Measurements from ENCODE around the gene WWOX.

The WWOX gene

DNA sequence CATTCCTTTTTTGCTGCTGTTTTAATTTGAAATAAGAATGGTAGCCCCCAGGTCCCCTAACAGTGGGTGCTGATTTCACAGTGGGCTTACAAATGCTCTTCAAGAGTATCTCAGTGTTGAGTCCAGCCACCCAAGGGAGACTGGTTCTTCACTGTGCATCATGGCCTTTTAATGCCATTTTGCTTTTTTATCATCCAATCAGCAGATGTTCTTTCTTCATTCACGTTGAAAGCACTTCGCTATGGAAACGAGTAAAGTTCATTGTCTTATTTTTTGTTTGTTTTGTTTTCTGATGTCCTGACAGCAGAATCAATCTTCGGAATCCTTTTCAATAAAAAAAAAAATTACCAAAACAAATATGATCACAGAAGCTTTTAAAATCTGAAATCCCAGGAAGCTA, 1072.0 kb downstream of the WWOX start:
- no peak for DNase-seq (ENCODE audit: low read depth, low spot score)

DNA sequence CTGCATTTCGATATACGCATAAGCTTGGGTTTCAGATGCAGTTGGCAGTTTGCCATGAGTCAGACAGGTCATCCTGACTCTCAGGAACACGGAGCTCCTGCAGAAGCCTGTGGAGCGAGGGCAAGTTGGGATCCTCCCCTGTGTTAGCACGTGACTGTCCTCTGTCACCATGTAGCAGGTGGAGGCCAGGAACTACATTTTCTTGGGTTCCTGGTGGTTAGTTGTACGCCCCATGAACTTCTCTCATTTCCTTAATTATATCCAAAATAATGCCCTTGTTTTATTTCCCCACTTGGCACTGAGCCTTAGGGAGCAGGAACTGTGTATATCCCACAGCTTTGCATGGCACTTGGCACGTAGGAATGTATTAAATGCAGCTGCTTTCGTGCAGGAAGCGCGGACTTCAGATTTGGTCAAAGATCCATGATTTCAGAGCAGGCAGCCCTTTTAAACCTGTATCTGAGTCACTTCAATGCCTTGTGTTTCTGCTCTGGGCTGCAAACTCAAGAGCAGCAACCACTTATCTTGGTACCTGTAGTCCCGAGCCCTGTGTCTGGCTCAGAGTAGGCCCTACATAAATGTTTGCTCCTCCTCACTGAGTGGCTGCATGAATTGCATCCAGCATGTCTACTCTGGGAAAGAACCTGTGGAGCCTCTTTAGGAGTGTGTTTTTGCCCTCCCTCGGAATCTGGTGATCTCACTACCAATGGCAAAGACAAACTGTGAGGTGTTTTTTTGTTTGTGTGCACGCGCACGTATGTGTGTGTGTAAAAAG, 1072.7 kb downstream of the WWOX start:
- DNase-seq (ENCODE audit: low read depth, low spot score) = no peak

DNA sequence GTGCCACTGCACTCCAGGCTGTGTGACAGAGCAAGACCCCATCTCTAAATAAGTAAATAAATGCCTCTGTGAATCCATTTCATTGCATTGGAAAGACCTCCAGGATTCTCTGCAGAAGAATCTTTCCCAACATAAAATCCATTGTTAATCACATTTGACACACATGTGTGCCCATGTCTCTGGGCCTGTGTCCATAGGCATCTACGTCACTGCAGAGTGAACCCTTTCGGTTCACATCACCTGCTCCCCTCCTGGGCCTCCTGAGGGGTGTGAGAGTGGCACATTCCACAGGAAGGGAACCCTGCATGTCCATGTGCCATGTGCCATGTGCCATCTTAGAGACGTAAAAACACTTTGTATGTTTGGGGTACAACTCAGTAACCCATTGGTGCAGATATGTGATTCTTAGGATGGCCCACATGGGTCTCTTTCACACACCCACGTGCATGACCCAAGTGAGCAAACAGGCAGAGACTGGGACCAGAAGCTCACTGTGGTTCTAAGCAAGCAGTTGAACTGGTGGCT, 1073.6 kb downstream of the WWOX start:
- no peak for DNase-seq (ENCODE audit: low read depth, low spot score)

DNA sequence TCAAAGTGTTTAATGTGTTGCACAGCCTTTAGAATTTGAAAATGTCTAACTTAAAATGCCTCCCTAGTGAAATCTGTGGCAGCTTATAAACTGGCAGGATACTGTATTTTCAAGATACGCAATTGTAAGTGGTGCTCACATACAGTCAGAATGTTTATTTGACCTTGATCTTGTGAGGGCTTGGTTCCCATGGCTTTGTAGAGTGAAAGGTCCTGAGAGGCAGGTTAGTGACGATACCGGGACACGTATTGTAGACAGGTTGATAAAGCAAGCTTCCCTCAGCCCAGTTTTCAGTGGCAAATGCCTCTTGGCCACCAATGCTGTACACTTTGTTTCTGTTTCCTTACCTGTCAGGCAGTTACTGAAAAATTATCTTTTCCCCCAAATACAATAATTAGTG, 1074.5 kb downstream of the WWOX start:
- no peak for DNase-seq (ENCODE audit: low read depth, low spot score)

DNA sequence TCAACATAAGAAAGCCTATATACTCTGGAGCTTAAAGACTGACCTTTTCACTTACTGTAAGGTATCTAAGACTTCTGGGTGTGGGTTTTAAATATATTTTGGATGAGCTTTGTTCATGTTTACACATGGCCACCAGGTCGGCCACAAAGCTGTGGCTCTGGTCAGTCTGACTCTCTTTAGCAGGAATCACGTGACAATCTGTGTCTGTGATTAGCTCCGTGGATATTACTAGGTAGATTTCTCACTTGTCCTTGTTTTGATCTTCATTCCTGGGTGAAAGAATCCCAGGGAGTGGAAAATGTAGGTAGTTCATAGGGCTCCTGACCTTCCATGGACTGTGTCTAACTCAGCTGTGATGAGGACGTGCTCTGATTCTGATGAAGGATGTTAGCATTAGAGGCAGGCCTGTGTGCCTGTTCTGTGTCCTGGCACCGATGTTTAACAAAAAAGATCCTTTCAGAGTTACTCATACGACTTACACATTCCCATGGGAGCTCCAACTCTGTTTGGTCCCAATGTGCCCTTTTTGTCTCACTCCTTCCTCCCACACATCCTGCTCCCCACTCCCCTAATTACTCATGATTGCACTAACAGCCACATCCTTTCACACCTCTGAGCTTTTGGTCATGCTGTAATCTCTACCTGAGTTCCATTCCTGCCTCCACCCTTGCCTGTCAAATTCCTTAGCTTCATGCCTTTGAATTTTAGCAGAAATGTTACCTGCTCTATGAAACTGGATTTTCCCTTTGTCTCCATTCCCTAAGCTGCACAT, 1076.0 kb downstream of the WWOX start:
- no peak for DNase-seq (ENCODE audit: low read depth, low spot score)

DNA sequence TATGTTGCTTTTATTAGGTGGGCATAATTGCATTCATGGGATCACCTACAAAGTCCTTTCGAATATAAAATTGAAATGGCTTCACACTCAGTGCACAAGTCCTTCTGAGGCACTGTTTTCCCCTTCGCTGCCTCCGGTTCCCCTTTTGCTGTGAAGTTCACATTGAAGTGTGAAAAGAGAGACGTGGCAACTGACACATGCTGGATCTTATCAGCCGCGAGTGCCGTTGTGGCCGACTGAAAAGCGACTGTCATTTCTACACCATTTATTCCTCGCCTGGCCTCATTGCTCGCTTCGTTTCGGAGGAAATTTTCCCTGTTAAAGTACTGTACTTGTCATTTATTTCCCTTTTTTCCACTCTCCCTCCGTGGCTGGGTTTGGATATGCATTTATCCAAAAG, 1077.6 kb downstream of the WWOX start:
- DNase-seq (ENCODE audit: low read depth, low spot score) = no peak

DNA sequence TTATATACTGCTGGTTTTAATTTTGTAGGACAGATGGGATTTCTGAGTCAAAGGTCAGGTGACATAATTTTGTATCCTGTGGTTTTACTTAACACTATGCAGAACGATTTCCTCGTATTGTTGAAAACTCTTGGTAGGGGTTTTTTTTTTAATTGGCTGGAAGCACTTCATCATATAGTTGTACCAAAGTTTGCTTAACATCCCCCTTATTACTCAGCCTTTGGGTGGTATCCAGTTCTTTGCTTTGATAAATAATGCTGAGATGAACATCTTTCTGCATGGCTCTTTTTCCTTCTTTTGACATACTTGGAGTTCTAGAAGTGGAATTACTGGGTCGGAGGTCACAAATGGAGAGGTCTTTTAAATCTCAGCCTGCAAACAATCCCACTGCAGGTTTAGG, 1082.0 kb downstream of the WWOX start:
- no peak for DNase-seq (ENCODE audit: low read depth, low spot score)

DNA sequence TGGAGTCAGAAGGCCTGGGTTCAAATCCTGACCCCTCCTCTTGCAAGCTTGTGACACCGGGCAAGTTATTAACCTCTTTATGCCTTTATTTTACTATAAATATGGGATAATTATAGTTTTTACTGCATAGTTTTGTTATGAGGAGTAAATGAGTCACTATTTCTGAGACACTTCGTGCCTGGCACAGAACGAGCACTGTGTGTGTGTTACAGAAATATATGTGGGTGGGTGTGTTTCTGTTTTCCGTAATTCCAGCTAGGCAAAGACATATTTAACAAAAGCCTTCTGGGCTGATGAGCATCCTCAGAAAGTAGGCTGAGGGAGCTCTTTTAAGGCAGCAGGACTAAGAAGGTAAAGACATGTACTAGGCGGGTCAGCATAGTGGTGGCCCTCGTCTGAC, 1083.2 kb downstream of the WWOX start:
- DNase-seq (ENCODE audit: low read depth, low spot score) = no peak

DNA sequence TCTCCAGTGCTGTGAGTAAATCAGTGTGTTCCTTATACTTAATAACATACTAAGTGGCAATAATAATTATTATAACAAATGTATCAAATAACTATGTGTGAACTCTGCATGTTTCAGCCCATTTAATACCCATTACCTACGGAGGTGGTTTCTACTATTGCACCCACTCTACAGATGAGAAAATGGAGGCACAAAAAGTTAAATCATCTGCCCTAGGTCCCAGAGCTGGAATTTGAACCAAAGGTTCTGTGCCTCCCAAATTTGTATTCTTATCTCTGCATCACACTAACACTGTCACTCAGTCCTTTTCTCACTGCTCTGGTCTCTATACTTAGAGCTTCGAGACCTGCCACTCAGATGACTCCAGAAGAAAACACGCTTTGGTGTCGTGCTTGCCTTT, 1084.1 kb downstream of the WWOX start:
- DNase-seq (ENCODE audit: low read depth, low spot score) = no peak

DNA sequence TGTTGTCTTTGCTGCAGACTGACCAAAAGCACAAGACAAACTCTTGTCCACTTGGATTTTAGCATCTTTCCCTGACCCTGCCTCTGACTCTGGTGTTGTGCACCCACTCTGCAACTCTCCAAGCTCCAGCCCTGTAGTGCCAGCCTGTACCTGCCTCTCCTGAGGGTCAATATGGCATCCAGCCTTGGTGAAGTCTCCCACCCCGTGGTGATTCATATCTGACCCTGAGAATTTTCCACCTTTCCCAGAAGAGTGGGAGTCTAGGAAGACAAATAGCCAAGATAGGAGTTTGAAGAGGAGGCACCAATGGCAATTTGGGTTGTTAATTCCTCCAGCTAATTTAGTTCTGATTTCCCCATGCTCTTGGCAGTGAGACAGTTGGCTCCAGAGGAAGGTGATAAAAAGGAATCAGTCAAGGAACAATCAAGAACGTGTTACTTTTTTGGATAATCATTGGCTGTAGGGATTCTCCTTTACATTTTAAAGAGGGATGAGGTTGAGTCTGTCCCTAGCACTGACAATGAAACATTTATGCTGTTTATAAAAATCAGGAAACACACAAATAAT, 1085.1 kb downstream of the WWOX start:
- DNase-seq (ENCODE audit: low read depth, low spot score) = no peak

DNA sequence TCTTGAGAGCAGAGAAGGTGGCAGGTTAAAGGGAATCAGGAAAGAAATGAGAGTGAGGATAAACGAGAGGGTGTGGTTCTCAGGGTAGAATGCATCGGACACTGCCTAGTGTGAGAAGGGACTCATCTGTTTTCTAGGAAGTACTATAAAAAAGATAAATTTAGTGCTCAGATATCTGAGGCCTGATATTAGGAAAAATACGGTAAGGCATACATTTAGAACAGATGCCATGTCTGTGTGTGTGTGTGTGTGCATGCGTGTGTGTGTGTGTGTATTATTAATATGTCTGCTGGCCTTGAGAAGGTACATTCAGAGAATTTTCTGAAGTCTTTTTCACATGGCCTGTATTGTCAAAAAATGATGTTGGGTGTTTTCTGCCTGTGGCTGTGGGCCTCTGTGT, 1086.3 kb downstream of the WWOX start:
- no peak for DNase-seq (ENCODE audit: low read depth, low spot score)

DNA sequence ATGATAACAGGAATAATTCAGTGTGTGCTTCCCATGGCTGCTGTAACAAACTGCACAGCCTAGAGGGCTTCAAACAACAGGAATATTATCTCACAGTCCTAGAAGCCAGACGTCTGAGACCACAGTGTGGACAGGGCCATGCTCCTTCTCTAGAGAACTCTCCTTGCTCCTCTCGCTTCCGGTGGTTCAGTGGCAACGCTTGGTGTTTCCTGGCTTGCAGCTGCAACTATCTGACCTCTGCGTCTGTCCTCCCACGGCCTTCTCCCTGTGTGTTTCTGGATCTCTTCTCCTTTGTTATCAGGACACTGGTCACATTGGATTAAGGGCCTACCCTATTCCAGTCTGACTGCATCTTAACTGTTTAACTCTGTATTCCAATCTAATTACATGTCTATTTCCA, 1086.7 kb downstream of the WWOX start:
- no peak for DNase-seq (ENCODE audit: low read depth, low spot score)

DNA sequence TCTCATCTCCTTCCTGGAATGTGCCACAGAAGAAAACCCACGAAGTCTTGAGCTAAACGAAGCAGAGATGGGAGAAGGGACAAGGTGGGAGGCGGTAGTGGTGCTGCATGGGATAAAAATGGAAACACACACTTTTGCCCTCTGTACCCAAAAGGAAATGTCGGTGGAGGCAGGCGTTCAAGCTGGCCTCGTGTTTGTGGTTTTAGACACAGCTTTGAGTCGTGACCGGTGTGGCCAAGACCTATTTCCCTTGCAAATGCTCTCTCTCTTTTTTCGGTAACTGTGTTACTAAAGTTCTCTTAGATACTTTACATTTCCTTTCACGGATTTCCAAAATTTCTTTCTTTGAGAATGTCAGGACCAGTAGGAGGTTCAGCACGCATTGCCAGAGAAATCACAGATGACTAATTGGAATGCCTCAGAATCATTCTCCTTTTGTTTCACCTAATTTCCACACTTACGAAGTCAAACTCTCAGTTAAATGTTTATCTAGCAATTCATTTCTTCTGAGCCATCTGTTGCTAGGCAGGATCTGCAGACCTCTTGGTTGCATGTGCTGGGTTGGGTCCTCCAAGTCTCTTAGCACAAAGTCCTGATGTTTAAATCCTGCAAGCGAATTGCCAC, 1088.8 kb downstream of the WWOX start:
- DNase-seq (ENCODE audit: low read depth, low spot score) = no peak

DNA sequence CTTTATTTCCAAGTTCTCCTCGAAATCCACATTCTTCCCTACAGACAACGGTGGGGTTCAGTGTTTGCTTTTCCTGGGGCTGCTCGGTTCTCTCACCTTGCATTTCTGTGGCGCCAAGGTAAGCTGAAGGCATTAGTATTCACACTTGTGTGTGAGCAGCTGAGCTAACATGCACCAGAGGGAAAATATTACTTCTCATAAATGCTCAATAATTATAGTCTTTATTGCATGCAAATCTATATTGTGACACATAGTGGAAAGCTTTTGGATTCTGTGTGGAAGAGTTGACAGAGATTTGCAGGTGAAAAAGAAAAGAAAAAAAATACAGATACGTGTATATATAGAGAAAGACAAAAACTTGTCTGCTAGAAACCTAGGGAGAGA, 1089.3 kb downstream of the WWOX start:
- DNase-seq (ENCODE audit: low read depth, low spot score) = no peak

DNA sequence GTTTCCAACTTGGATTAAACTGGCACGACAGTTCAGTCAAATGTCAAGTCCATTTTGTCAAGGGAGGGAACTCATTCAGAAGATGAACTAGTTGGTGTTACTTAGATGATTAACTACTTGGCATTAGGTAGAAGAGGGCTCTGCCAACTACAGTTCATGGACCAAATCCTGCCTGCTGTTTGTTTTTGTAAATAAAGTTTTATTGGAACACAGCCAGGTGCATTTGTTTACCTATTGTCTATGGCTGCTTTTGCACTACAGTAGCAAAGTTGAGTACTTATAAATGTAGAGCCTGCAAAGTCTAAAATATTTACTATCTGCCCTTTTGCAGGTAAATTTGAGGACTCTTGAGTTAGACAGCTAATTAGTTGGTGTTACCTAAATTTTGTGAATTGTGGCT, 1091.1 kb downstream of the WWOX start:
- DNase-seq (ENCODE audit: low read depth, low spot score) = no peak

DNA sequence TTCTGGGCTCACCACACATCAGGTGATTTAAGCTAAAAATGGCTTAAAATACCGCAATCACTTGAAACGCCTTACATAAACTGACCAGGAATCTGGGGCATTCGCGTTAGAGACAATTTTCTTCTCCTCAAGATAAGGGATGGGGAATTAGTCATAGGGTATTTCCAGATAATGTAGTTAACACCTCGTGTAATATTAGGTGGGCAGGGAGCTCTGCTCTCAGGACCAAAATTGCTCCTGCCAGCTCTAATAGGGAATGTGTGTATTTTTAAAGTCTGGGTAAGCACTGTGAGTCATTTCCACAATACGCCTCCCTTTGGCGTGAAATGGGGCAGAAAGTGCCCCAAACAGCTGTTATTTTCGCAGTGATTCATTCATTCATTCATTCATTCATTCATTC, 1092.5 kb downstream of the WWOX start:
- DNase-seq (ENCODE audit: low read depth, low spot score) = no peak

DNA sequence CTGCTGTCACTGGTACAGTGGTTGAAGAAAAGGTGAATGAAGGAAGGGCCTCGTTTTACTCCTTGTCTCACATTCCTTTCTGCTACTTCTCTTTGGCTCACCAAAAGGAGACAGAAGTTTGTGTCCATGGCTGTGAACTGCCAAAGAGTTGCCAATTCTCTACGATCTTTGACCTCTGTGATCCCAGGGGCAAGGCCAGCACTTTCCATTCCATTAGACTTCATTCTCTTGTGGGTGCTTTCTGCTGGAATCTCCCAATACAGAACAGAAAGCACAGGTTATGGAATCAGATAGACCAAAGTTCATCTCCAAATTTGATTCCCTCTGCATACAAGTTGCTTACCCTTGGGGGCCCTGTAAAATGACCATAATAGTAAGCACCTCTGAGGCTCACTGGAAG, 1093.5 kb downstream of the WWOX start:
- DNase-seq (ENCODE audit: low read depth, low spot score) = no peak

DNA sequence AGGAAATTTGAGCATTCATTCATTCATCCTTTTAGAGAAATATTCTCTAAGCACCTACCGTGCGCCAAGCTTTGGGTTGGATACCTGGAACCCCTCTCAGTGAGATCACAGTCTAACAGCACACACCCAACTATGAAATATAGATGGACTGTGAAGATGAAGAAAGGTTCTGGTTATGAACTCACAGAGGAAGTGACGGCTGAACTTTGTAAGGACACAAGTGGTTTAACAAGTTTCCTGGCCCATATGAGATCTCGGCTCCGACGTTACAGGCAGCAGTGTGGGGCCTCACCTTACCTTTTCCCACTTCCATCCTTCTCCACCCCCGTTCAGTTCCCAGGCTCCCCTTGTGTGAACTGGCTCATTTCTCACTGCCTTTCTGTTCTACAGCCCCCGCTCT, 1094.8 kb downstream of the WWOX start:
- no peak for DNase-seq (ENCODE audit: low read depth, low spot score)

DNA sequence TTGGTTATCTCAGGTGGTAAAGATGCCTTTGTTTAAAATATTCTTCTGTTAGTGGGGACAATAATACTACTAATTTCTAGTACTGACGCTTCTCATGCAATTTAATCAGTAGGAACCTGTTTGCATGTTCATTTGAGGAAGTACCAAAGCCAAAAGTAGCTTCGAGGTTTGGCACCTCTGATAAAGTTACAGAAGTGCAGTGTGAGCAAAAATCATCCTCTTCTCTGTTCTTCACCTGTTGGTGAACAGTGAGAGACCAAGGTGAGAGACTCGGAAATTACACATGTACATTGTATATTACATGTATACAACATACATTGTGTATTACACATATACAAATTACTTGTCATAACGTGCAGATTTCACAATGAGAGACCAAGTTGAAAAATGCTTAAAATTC, 1096.5 kb downstream of the WWOX start:
- DNase-seq (ENCODE audit: low read depth, low spot score) = no peak

DNA sequence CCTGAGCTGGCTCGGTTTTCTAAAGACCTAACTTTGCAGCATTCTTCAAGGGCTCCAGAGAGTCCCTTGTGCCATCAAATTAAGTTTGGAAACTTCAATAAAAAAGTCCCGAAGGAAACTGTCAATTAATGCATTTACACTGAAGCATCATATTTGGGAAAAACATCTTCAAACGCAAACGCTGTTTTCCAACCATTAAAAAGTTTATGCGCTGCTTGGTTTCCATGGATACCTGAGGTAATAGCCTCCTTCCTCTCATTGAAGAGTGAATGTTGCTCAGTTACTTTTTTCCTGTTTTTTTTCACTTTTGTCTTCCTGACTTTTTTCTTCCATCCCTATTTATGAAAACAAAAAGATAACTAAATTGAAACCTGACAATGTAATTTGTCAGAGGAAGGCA, 1102.0 kb downstream of the WWOX start:
- no peak for DNase-seq (ENCODE audit: low read depth, low spot score)

DNA sequence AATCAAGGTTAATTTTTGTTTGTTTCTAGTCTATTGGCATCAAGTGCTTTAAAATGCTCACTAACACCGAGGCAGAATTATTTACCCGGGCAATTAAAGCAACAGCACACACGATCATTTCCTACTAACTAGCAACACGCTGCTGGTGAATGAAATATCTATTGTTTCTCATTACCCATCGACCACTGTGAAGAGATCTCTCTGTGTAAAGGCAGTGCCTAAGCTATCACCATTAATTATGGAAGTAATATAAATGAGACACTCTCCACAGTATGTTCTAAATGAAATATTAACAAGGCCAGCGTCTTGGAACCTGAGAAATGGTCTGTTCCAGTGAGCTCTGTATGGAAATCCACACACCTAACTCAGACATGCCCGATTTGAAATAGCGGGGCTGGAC, 1103.5 kb downstream of the WWOX start:
- DNase-seq (ENCODE audit: low read depth, low spot score) = no peak

DNA sequence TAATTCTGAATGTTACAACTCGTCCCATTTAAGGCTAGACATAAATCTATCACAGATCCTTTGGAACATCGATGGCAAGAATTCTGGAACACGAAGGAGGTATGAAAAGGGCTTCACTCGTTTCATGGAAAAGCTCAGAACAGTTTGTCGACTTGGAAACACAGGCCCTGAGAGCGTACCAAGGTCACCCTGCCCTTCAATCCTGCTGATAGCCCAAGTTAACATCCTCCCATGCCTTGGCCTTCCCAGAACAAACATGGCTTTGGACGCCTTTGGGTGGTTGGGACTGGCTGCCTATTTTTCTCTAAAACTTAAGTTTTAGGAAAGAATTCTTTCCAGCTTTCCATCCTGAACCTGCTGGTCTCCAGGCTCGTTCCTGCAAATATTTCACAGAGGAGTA, 1105.0 kb downstream of the WWOX start:
- DNase-seq (ENCODE audit: low read depth, low spot score) = no peak

Measured in ELF-1 (cell line).